Measurements from ENCODE around the gene PLCG1.

Gene PLCG1

DNA sequence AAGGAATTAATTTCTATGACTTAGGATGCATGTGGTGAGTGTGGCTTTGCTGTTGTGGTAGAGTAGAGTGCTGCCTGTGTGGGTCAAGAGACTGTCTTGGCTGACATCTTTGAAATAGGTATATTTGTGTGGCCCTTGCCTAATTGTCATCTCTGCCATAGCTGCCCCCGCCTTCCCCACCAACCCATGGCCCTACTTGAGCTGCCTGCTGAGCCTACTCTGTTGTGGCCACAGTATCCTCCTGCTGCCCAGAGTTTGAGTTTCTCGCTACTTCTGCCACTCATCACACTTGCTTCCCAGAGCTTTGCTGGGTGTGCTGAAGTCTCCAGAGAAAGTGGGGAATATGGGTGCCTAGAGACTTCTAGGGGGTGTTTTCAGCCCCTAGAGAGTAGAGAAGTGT is 8.0 kb downstream of the PLCG1 start:
- DNase-seq = no peak

DNA sequence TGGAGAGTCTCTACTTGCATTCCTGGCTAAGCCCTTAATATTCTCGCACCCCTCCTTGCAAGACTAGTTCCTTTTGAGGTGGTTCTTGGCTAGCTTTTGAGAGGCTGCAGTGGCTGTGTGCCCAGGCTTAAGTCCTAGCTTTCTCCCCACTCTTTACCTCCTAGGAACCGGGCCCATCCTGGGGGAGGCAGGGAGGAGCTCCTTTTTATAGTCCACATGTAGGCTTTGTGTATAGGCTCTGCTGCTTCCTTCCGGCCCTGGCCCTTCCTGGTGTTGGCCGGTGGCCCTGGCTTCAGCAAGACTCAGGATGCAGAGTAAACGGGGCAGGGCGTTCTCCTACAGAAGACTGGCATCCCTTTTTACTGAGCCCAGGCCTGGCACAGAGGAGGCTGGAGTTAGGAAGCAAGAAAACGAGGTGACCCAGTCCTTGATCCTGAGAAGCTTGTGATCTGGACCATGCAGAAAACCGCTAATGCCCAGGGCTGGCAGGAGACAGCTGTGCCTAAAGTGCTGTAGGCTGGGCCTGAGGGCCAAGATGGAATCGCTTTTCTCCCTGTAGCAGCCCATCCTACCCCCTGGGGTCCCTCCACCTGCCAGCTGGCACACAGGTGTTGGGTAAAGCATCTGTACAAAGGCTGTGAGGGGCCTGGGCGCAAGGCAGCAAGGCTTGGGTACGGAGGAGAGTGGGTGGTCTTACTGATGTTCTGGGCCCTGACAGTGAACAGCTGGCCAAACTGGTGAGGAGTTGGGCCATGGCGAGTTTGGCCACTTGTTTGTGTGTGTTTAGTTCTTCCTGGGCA is 8.7 kb downstream of the PLCG1 start:
- no peak for DNase-seq

DNA sequence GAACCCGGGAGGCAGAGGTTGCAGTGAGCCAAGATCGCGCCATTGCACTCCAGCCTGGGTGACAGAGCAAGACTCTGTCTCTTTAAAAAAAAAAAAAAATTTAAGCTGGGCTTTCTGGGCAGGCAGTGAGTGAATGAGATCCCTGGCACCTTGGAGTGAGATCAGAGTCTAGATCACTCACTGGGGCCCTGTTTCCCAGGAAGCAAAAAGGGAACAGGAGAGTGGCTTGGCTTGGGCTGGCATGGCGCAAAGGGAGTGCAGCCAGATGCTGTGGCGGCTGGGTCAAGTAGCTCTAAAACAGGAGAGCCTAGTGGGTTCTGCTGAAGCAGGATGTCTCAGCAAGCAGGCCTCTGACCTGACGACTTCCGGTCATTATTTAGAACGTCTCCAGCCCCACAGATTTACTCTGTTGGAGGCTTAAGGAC is 10.4 kb downstream of the PLCG1 start:
- no peak for DNase-seq

DNA sequence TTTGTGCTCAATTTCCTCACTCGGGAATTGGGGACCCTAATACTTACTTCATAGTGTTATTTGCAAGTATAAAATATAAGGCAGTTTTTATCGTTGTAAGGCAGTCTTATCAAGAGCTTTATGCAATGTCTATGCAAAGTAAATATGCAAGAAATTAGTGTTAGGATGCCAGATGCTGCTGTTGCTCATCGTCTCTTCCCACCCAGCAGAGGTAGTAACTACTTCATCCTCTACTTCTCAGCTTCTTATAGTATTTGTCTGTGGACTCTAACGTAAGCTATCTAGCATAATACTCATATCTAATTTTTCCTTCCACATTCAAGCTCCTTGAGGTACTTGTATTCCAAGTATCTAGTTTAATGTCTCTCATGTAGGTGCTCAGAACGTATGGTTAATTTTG is 11.6 kb downstream of the PLCG1 start:
- DNase-seq = no peak

DNA sequence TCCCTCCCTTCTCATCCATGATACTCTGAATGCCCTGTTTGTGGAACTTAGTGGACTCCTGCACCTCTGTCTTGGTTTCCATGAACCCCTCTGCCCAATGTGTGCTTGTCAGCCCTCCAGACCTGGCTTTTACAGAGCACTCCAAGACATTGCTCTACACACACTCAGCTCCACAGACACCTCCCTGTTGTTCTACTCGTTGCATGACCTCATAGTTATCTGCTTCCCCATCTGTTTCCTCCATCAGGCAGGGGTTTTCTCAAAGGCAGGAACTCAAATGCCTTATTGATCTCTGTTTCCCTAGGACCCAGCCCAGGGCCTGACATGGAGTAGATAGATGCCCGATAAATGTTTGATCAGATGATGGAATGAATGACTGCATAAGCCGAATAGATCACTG is 13.3 kb downstream of the PLCG1 start:
- DNase-seq = peak; percentile 47

DNA sequence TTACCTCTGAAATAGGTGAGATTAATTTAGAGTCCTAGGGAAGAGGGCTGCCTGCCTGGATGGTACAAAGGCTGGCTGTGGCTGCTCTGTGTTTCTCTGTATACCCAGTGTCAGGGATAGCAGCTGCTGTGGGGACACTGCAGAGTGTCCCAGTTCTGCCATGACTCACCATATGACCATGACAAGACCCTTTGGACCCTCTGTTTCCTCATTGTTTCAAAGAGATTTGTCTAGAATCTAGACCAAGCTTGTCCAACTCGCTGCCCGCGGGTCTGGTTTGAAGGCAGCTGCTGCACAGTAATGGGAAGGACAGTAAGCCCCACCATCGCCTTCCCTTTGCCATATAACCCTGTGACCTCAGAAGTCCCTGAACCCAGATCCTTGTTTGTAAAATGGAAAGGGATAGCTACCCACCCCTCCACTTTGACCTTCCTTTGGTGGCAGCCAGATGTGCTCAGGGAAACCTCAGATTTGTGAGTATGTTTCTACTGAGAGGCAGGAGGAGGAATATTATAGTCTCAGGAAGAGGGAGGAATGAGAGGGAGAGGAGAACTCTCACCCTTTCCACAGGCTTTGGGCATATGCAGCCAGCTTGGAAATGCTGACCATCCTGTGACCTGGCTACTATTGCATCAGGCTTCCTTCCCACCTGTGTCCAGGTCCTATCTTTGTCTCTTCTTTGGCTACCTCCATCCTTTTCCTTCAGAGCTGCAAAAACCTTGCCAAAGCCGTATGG is 14.0 kb downstream of the PLCG1 start:
- DNase-seq = no peak

DNA sequence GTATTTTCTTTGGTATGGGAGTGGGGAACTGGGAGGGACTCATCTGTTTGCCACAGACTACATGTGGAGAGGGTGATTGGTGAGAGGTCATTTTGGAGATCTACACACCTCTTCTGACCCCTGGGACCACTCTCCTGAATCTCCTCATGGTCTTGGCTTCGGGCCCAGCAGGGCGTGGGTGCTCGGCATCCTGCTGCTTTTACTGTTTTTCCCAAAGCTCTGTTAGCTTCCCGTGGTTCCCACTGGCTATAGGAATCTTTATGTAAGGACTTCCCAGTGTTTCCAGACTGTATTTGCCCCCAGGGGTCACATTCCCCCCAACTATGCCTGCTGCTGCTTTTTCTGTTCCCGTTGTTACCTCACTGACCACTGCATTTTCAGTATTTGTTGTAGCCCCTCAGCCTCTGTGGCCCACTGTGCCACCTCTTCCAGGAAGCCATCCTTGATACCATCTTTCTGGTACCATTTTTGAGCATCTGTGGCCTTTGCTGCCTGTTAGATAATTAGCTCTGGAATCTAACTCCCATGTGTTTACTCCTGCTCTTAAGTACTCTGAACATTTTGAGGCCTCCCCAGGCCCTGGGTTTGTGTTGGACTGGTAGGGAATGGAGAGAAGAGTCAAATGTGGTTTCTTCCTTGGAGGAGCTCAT is 14.9 kb downstream of the PLCG1 start:
- DNase-seq = no peak

DNA sequence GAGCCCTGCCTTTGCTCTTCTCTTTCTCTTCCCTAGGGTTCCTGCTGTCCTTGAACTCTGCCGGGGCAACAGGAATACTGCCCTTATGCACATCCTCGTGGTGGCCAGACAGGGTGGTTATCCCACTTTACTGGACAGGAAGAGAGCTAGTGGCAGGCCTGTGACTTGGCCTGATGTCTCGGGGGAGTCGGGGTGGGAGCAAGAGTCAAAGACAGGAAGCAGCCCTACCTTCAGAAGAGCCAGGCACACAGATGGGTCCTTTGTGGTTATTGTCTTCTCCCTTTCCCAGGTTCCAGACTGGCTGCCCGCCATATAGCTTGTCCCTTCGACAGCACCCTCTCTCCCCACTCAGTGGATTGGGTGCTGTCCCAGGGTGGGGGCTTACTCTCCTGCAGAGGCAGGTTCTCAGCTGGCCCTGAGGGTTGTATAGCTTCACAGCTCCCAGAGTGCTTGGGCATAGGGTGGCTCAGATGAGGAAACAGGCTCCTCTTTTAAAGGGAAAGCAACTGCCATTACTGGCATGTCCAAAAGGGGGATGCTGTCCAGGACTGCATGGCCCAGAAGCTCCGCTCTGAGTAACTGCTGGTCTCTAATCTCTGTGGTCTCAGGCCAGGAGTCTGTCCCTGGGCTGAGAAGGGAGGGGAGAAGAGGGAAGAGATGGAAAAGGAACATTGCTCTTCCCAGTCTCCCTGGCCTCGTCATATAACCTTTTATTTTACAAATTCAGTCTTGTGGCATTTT is 17.3 kb downstream of the PLCG1 start:
- DNase-seq = no peak

DNA sequence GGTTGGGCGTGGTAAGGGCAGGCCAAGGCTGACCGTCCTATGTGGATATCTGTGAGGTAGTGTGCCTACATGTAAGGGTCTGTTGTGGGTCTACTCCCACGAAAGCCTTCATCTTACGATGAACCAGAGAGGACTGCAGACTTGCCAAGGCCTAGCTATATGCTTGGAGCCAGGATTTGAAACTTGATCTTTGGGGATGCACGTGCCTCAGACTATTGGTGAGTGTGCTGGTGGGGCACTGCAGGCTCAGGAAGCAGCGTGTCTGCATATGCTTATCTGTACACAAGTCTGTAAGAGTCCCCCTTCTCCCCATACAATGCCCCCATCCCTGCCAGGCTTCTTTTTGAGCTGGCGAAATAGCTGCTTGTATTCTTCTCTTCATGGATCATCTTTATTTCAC is 17.9 kb downstream of the PLCG1 start:
- no peak for DNase-seq

DNA sequence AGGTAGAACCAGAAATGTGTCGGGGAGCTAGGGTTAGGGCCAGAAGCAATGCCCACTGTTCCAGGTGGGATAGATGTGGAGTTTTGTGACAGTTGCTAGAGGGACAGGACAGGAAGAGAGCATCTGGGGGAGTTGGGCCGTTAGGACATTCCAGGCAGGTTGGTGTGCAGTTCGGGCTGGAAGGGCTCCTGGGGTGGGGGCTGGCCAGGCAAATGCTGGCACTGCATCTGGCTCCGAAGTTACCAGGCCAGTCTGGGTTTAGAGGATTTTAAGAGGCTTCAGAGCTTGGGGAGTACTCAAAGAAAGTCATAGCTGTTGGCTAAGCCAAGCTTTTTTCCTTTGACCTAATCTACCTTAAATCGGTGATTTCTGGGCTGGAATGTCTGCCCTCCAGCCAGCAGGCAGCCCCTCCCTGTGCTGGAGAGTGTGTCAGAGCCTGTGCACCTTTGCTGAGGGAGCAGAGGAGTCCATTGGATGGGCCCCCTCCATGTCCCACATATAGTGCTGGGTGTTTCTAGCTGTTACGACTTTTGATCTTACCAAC is 20.8 kb downstream of the PLCG1 start:
- no peak for DNase-seq

DNA sequence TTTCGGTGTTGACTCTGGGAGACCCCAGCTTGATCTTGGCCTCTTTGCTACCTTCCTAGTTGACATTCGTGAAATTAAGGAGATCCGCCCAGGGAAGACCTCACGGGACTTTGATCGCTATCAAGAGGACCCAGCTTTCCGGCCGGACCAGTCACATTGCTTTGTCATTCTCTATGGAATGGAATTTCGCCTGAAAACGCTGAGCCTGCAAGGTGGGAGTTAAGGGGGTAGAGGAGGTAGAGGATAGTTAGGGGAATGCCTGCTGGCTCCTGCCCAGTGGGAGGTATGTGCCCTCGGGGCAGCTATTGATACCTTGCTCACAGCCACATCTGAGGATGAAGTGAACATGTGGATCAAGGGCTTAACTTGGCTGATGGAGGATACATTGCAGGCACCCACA is 22.2 kb downstream of the PLCG1 start:
- no peak for DNase-seq

DNA sequence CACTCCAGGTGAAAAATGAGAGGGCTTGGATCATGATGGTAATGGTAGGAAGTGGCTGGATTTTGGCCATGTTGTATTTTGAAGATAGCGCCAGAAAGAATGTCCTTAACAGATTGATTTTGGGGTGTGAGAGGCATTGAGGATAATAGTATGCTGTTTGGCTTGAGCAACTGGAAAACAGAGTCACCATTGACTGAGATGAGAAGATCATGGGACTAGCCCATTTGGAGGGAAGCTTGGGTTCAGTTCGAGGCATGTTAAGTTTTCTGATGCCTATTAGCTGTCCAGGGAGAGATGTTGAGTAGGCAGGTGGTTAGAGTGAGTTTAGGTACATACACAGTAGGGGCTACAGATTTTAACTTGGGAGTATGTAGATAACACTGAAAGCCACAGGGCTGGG is 23.3 kb downstream of the PLCG1 start:
- DNase-seq = no peak

DNA sequence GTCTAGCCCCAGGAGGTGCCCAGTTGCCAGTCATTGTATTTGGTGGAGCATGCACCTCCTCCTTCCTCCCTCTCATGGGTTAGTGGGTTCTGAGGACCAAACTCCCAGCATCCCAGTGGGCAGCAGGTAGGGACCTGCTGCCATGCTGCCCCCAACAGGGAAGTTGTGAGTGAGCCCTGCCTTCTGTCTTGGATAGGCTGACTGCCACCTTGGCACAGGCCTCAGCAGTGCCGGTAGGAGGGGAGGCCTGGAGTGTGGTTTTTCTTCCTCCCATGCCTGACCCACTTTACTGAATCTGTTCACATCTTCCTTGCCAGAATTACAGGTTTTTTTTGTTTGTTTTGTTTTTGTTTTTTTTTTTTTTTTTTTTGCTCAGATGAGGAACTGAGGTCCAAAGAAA is 24.5 kb downstream of the PLCG1 start:
- DNase-seq = no peak

DNA sequence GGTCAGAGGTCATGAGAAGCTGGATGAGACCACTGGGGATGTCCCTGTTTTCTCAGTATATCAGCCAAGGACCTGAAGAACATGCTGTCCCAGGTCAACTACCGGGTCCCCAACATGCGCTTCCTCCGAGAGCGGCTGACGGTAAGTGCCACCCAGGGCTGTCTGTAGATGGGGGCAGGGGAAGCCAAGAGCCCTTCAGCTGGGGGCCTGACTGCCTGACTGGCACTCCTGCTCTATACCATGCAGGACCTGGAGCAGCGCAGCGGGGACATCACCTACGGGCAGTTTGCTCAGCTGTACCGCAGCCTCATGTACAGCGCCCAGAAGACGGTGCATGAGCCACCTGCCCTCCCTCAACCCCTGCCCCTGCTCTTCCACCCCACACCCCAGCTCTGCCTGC is 25.1 kb downstream of the PLCG1 start:
- DNase-seq = no peak

DNA sequence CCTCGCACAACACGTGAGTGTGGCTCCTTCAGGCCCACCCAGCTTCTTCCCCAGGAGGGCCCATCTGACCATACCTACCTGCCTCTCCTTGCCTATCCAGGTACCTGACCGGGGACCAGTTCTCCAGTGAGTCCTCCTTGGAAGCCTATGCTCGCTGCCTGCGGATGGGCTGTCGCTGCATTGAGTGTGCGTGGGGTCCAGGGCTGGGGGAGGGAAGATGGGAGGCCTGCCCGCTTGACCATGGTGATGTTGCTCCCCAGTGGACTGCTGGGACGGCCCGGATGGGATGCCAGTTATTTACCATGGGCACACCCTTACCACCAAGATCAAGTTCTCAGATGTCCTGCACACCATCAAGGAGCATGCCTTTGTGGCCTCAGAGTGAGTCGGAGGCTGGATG is 26.5 kb downstream of the PLCG1 start:
- DNase-seq = no peak

DNA sequence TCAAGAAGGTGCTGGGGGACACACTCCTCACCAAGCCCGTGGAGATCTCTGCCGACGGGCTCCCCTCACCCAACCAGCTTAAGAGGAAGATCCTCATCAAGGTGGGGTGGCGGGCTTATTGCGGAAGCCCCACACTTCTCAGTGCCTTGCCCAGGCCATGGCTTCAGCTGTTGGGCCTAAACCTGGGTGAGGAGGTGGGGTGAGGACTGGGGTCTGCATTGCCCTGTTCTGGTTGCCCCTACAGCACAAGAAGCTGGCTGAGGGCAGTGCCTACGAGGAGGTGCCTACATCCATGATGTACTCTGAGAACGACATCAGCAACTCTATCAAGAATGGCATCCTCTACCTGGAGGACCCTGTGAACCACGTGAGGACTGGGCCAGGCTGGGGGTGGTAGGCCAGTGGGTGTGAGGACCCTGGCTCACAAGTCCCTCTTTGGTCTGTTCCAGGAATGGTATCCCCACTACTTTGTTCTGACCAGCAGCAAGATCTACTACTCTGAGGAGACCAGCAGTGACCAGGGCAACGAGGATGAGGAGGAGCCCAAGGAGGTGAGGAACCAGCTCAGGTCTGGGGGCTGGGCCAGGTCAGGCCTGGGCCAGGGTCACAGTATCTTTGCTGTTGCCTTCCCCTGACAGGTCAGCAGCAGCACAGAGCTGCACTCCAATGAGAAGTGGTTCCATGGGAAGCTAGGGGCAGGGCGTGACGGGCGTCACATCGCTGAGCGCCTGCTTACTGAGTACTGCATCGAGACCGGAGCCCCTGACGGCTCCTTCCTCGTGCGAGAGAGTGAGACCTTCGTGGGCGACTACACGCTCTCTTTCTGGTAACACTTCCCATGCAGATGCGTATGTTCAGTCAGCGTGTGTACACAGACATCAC is 27.9 kb downstream of the PLCG1 start:
- DNase-seq = no peak

DNA sequence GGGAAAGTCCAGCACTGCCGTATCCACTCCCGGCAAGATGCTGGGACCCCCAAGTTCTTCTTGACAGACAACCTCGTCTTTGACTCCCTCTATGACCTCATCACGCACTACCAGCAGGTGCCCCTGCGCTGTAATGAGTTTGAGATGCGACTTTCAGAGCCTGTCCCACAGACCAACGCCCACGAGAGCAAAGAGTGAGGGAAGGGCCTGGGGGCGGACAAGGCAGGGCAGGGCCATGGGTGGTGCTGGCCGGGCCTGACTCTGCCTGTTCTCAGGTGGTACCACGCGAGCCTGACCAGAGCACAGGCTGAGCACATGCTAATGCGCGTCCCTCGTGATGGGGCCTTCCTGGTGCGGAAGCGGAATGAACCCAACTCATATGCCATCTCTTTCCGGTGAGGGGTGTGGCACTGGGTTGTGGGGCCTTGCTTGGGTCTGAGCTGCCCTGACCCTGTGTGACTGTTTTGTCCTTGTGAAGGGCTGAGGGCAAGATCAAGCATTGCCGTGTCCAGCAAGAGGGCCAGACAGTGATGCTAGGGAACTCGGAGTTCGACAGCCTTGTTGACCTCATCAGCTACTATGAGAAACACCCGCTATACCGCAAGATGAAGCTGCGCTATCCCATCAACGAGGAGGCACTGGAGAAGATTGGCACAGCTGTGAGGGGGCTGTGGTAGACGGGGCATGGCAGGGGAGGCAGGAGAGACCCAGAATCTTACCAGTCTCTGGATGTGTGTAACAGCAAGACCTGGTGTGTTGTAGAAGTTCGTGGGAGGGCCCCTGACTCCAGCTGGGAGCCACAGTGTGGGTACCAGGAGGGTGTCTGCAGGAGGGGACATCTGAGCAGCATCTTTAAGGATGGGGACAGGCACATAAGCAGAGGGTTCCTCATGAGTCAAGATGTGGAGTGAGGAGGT is 29.1 kb downstream of the PLCG1 start:
- peak; percentile 1 for DNase-seq

DNA sequence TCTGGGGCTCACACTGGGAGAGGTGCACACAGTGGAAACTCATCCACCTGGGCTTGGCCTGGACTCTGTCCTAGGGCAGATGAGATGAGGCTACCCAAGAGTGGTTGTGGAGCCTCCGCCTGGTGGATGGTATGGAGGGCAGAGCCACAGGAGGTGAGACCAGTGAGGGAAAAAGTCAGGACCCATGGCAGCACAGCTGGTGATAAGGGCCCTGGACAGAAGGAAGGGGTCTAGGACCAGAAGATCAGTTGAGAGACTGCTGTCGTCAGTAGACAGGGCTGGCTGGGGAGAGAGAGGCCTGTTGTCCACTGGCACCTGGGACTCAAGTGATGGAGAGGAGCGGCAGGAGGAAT is 29.8 kb downstream of the PLCG1 start:
- DNase-seq = peak; percentile 1

DNA sequence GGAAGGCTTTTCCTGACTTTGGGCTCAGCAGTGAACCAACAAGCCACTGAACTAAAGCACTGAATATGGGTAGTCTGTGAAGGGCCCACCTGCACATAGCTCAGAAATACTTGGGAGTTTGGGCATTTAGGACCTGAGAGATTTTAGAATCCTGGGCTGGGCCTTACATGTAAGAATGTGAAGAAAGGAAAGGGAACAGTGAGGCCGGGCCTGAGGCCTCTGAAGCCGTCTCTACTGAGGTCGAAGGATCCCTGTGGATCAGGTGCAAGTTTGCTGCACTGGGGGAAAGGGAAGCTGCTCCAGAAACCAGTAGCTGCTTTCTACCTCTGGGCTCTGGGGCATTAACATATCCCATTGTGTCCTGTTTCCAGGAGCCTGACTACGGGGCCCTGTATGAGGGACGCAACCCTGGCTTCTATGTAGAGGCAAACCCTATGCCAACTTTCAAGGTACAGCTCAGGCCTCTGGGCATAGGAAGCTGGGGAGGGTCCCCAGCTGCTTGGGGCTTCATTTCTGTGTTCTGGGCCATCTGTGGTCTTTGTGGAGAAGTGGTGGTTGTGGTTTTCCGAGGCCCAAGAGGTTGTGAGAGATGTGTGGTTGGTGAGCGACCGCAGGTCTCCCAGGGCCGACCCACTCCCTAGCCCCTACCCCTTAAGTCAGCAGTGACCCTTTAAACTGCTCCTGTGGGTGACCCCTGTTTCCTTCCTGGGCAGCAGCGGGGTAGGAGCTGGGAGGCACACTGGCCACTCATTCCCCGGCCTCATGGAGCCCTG is 30.3 kb downstream of the PLCG1 start:
- DNase-seq = no peak
